ENCODE results near the gene CABP4. TPM values are rescaled to one million over a fixed set of nuclear protein-coding genes. Genes with fewer than 3 reads are reported as not detected.
A peak's percentile ranks its signal among the peaks of the same experiment; 100 is the strongest.

CABP4 gene
- total RNA-seq = 1 to 10 TPM; 1.6 to 1.9 TPM

DNA sequence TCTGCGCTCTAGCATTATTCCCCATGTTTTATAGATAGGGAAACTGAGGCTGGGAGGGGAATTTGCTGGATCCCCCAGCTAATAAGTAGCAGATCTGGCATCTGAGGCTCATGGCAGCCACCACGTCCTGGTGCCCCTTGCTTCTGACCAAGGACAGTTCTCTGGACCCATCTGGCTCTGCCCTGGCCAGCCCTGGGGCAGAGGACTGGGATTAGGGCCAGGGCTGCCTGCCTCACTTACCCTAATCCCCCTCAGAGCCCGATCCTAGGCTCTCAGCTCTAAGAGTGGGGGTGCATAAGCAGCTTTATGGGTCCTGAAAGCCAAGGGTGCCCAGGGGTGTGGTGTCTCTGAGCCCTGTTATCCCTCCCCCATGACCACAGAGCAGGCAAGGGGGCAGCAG is at the start of gene CABP4:
TSS of gene CABP4 (plus strand) at position 301 of the 400 bp plus-strand sequence. CDS start at position 371, 70 bp downstream.
- Mint-ChIP-seq H3K27ac (no peak within 1 kb of the TSS), H3K27me3 (ENCODE audit: low read depth) (peaks cover 2% of the 10 kb centered on the region), H3K9me3 (ENCODE audit: insufficient read depth) (no peaks in the 10 kb centered on the region), H3K4me3 (no peak within 1 kb of the TSS), H3K4me1 (ENCODE audit: low read depth) (peaks cover 8% of the 10 kb centered on the region), H3K36me3 (ENCODE audit: low read depth) (no peaks in the 10 kb centered on the region)
- POLR2A ChIA-PET = interaction anchor here (2.4 kb wide), 1 partner anchor 18 kb away, joined by 6 read pairs; the partner anchor contains the start of gene PTPRCAP
- ATAC-seq (no peak), DNase-seq (no peak)
- CTCF ChIA-PET = no interaction called here

DNA sequence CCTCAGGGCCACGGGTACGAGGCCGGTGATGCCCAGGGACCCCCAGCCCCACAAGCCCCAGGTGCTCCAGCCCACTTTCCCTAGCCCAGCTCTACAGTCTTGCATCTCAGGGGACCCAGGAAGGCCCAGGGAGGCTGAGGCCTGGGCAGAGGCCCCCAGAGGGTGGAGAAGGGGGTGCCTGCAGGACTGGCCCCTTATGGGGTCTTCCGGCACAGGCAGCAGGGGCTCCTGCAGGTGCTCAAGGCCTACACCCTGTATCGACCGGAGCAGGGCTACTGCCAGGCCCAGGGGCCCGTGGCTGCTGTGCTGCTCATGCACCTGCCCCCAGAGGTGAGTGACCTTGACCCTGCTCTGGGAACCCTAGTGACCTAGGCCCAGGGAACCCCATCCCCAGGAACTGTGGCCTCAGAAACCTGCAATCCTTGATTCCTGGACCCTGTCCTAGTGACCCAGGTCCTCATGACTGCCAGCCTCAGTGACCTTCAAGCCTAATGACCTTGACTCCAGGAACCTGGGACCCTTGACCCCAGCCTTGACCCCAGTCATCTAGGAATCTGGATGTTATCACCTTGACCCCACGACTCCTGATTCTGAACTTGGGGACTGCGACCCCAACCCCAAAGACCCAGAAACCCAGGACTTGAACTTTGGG is 49.3 kb upstream of the CABP4 start:
- POLR2A ChIA-PET = interaction anchor here (1.7 to 6.9 kb wide), 8 partner anchors 10 to 80 kb away, joined by 3 to 109 read pairs (median 20); partner anchors contain the start of genes PTPRCAP, RAD9A and RPS6KB2
- H3K4me3 Mint-ChIP-seq = peak overlapping the region; percentile 92
- peaks cover 68% of the 10 kb centered on the region for H3K4me1 Mint-ChIP-seq (ENCODE audit: low read depth)
- H3K27ac Mint-ChIP-seq = peak overlapping the region; percentile 93
- ATAC-seq (no peak), DNase-seq (peak; percentile 23)
- H3K27me3 Mint-ChIP-seq (ENCODE audit: low read depth) = no peaks in the 10 kb centered on the region
- no peaks in the 10 kb centered on the region for H3K9me3 Mint-ChIP-seq (ENCODE audit: insufficient read depth)
- CTCF ChIA-PET = interaction anchor here (1.0 to 5.7 kb wide), 4 partner anchors 13 to 62 kb away, joined by 4 to 73 read pairs (median 6); partner anchors contain the start of gene PTPRCAP
- peaks cover 62% of the 10 kb centered on the region for H3K36me3 Mint-ChIP-seq (ENCODE audit: low read depth)

DNA sequence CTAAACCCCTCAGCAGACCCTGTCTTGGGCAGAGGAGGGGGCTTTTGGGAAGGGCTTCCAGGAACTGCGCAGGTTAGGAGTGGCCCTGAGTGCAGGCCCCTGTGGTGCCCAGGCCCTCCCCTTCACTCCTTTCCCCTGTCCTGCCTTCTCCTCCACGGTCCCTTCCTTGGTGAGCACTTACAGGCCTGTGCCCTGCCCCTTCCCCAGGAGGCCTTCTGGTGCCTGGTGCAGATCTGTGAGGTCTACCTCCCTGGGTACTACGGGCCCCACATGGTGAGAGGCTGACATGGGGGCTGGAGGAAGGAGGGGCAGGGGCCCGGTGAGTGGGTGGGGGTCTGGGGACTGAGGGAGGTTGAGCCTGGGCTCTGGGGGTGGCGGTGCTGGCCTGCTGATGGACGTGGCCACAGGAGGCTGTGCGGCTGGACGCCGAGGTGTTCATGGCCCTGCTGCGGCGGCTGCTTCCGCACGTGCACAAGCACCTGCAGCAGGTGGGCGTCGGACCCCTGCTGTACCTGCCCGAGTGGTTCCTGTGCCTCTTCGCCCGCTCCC is 48.7 kb upstream of the CABP4 start:
- Mint-ChIP-seq H3K27ac (peak overlapping the region; percentile 93), H3K27me3 (ENCODE audit: low read depth) (no peaks in the 10 kb centered on the region), H3K4me1 (ENCODE audit: low read depth) (peaks cover 73% of the 10 kb centered on the region), H3K36me3 (ENCODE audit: low read depth) (peaks cover 68% of the 10 kb centered on the region), H3K9me3 (ENCODE audit: insufficient read depth) (no peaks in the 10 kb centered on the region), H3K4me3 (peak overlapping the region; percentile 92)
- CTCF ChIA-PET = interaction anchor here (0.7 to 3.4 kb wide), 7 partner anchors 12 to 144 kb away, joined by 3 to 35 read pairs (median 5); partner anchors contain the start of genes PTPRCAP and RPS6KB2
- no peak for ATAC-seq
- DNase-seq = peak; percentile 25
- POLR2A ChIA-PET = interaction anchor here (0.8 to 3.5 kb wide), 9 partner anchors 10 to 135 kb away, joined by 3 to 61 read pairs (median 4); partner anchors contain the start of gene PTPRCAP

DNA sequence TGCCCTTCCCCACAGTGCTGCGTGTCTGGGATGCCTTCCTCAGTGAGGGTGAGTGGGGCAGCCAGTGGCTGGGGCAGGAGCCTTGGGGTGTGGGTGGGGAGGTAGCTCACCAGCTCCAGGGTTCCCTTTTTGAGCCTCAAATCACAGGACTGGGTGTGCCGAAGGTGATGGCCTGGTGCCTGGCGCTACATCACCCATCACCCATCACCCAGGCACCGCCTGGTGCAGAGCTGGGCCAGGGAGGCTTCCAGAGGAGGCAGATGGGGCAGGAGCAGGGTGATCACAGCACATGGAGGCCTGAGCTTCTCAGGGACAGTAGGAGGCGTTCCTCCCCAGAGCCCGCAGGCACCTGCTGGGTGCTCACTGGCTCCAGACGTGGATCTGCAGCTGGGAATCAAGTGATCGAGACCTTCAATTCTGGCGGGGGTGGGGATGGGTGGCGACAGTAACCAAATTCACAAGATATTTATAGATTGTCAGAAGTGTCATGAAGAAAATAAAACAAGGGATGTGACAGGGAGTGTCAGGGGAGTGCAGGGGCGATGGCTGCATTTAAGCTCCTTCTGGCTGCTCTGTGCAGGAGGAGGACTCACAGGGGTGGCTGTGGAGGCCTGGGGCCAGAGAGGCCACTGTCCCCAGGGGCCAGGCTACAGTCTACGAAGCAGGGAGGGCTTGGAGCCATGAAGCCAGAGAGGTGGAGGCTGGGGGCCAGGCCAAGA is 48.0 kb upstream of the CABP4 start:
- Mint-ChIP-seq H3K4me3 (peak overlapping the region; percentile 92), H3K9me3 (ENCODE audit: insufficient read depth) (no peaks in the 10 kb centered on the region), H3K4me1 (ENCODE audit: low read depth) (peaks cover 77% of the 10 kb centered on the region), H3K36me3 (ENCODE audit: low read depth) (peaks cover 68% of the 10 kb centered on the region), H3K27me3 (ENCODE audit: low read depth) (no peaks in the 10 kb centered on the region), H3K27ac (peak overlapping the region; percentile 93)
- CTCF ChIA-PET = interaction anchor here (0.7 to 3.4 kb wide), 9 partner anchors 12 to 145 kb away, joined by 3 to 35 read pairs (median 5); partner anchors contain the start of genes PTPRCAP, RAD9A and RPS6KB2
- DNase-seq (peak; percentile 48), ATAC-seq (no peak)
- POLR2A ChIA-PET = interaction anchor here (0.8 to 3.5 kb wide), 13 partner anchors 11 to 135 kb away, joined by 3 to 61 read pairs (median 4); partner anchors contain the start of genes AIP and PTPRCAP

DNA sequence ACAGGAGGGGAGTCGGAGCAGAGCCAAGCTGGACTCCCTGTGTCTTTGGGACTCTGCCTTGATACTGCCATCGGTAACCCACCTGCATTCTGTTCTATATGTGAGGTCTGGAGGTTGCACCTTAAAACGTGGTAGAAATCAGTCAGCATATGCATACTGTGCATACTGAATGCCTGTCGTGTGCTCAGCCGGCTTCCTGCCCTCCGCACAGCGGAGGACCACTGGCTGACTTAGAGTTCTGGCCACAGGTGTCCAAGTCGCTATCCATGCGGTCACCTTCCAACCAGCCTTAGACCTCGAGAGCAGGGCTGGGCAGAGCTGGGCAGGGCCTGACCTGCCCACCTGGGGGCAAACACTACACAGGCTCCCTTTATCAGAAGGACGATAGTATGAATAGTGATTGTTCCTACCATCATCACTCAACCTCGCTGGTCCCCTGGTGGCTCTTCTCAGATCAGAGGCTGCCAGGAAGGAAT is 47.4 kb upstream of the CABP4 start:
- H3K27ac Mint-ChIP-seq = peak overlapping the region; percentile 93
- no peaks in the 10 kb centered on the region for H3K9me3 Mint-ChIP-seq (ENCODE audit: insufficient read depth)
- peaks cover 68% of the 10 kb centered on the region for H3K36me3 Mint-ChIP-seq (ENCODE audit: low read depth)
- ChIA-PET CTCF (interaction anchor here (0.9 to 3.4 kb wide), 11 partner anchors 11 to 145 kb away, joined by 3 to 35 read pairs (median 5); partner anchors contain the start of genes PITPNM1, POLD4, PTPRCAP and RAD9A), POLR2A (interaction anchor here (0.9 to 3.5 kb wide), 15 partner anchors 11 to 136 kb away, joined by 3 to 61 read pairs (median 4); partner anchors contain the start of genes AIP, PTPRCAP and RAD9A)
- no peaks in the 10 kb centered on the region for H3K27me3 Mint-ChIP-seq (ENCODE audit: low read depth)
- DNase-seq (peak; percentile 28), ATAC-seq (no peak)
- H3K4me3 Mint-ChIP-seq = peak overlapping the region; percentile 92
- H3K4me1 Mint-ChIP-seq (ENCODE audit: low read depth) = peaks cover 77% of the 10 kb centered on the region

DNA sequence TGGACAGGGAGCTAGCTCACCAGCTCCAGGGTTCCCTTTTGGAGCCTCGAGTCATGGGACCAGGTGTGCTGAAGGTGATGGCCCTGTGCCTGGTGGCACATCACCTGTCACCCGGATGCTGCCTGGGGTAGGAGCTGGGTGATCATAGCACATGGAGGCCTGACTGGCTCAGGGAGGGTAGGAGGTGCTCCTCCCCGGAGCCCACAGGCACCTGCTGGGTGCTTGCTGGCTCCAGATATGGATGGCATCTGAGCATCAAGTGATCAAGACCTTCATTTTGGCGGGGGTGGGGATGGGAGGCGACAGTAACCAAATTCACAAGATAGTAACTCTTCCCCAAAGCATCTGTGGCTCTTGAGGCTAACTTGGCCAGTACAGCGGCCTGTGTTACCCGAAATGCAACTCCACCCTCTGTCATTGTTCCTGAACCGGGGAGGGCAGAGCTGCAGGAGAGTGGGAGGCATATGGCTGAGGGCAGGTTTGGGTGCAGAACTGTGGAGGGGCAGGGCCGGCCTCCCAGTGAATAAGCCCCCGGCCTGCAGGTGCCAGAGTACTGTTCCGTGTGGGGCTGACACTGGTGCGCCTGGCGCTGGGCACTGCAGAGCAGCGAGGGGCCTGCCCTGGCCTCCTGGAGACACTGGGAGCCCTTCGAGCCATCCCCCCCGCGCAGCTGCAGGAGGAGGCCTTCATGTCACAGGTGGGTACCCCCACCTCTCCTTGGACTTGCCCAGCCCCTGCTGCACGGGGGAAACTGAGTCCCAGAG is 46.5 kb upstream of the CABP4 start:
- peaks cover 2% of the 10 kb centered on the region for H3K27me3 Mint-ChIP-seq (ENCODE audit: low read depth)

DNA sequence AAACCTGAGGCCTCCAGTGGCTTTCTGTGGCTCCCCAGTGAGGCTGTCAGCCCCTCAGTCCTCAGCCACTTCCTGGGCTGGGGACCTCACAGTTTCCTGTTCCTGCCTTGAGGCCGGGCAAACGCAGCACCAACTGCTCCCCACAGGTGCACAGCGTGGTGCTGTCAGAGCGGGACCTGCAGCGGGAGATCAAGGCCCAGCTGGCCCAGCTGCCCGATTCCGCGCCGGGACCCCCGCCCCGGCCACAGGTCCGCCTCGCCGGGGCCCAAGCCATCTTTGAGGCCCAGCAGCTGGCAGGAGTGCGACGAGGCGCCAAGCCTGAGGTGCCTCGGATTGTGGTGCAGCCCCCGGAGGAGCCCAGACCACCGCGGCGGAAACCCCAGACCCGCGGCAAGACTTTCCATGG is 45.9 kb upstream of the CABP4 start:
- no peaks in the 10 kb centered on the region for H3K9me3 Mint-ChIP-seq (ENCODE audit: insufficient read depth)
- peak overlapping the region; percentile 98 for H3K27ac Mint-ChIP-seq
- peaks cover 2% of the 10 kb centered on the region for H3K27me3 Mint-ChIP-seq (ENCODE audit: low read depth)
- H3K4me3 Mint-ChIP-seq = peak overlapping the region; percentile 92
- ATAC-seq (peak; percentile 72), DNase-seq (peak; percentile 93)
- ChIA-PET POLR2A (interaction anchor here (0.7 to 3.5 kb wide), 13 partner anchors 10 to 169 kb away, joined by 3 to 61 read pairs (median 5); partner anchors contain the start of genes PTPRCAP, RAD9A and TMEM134), CTCF (interaction anchor here (0.9 to 3.4 kb wide), 8 partner anchors 10 to 142 kb away, joined by 3 to 35 read pairs (median 4); partner anchors contain the start of genes PITPNM1 and POLD4)
- H3K4me1 Mint-ChIP-seq (ENCODE audit: low read depth) = peaks cover 80% of the 10 kb centered on the region
- peaks cover 64% of the 10 kb centered on the region for H3K36me3 Mint-ChIP-seq (ENCODE audit: low read depth)

More for the DNA sequence above, 46.5 kb upstream of the CABP4 start:
- Mint-ChIP-seq H3K4me3 (peak overlapping the region; percentile 92), H3K9me3 (ENCODE audit: insufficient read depth) (no peaks in the 10 kb centered on the region), H3K4me1 (ENCODE audit: low read depth) (peaks cover 77% of the 10 kb centered on the region), H3K27ac (peak overlapping the region; percentile 93), H3K36me3 (ENCODE audit: low read depth) (peaks cover 68% of the 10 kb centered on the region)
- ChIA-PET CTCF (interaction anchor here (0.9 to 3.4 kb wide), 10 partner anchors 10 to 141 kb away, joined by 3 to 35 read pairs (median 4); partner anchors contain the start of genes PITPNM1, POLD4 and RAD9A), POLR2A (interaction anchor here (0.7 to 3.5 kb wide), 14 partner anchors 10 to 168 kb away, joined by 3 to 61 read pairs (median 5); partner anchors contain the start of genes PTPRCAP, RAD9A and TMEM134)
- ATAC-seq = peak; percentile 35
- DNase-seq = peak; percentile 66

DNA sequence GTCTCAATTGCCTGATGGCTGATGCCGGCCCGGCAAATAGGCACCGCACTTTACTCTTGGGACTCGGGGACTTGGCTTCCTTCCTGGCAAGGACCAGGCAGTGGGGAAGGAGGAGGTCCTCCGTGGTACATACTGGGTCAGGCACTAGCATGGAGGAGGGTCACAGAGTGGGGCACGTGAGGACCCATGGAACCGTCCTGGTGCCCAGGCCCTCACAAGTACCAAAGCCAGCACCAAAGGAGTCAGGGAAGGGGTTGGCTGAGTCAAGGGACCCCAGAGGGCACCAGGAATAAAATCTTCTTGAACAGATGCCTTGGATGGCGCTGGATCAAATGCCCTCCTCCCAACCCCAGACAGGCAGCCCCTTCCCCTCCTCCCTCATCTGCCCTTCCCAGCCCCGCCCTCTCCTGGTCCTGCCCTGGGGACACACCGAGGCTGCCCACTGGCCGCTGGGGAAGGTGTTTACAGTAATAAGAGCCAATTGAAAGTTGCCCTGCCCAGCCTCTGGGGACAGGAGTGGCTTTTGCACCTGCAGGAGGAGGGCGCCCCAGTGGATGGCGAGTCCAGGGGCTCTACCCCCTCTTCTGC is 45.3 kb upstream of the CABP4 start:
- ChIA-PET CTCF (interaction anchor here (1.2 to 3.4 kb wide), 3 partner anchors 9 to 142 kb away, joined by 4 to 35 read pairs (median 6); partner anchors contain the start of gene PITPNM1), POLR2A (interaction anchor here (1.3 to 3.5 kb wide), 7 partner anchors 9 to 75 kb away, joined by 5 to 61 read pairs (median 6); partner anchors contain the start of genes RAD9A and TMEM134)
- peak; percentile 1 for ATAC-seq
- Mint-ChIP-seq H3K4me1 (ENCODE audit: low read depth) (peaks cover 81% of the 10 kb centered on the region), H3K36me3 (ENCODE audit: low read depth) (peaks cover 58% of the 10 kb centered on the region), H3K27me3 (ENCODE audit: low read depth) (peaks cover 2% of the 10 kb centered on the region), H3K4me3 (peak overlapping the region; percentile 92), H3K27ac (peak overlapping the region; percentile 98), H3K9me3 (ENCODE audit: insufficient read depth) (no peaks in the 10 kb centered on the region)
- DNase-seq = no peak

DNA sequence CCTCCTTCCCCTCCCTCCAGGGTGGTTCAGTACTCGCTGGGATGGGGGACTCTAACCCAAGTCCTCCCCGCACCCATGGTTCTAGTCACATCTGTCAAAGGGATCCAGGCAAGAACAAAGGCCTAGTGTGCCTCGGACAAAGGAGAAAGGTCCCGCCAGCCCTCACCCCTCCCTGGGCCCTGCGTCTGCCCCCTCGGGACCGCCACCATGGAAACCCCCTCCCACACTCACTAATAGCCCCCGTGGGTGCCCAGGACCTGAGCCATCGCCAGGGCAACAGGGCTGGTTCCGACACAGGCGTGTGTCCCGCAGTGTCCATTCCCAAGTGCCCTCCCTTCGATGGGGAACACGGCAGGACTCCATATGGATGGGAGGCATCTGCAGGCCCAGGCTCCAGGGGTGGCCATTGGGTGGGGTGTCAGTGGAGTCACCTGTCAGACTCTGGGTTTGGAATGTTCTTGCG is 44.8 kb upstream of the CABP4 start:
- POLR2A ChIA-PET = interaction anchor here (2.9 to 4.1 kb wide), 3 partner anchors 8 to 27 kb away, joined by 21 to 34 read pairs (median 27); partner anchors contain the start of genes PPP1CA, PTPRCAP and TBC1D10C
- DNase-seq (no peak), ATAC-seq (no peak)
- H3K27ac Mint-ChIP-seq = peak overlapping the region; percentile 98
- H3K9me3 Mint-ChIP-seq (ENCODE audit: insufficient read depth) = no peaks in the 10 kb centered on the region
- CTCF ChIA-PET = no interaction called here
- peak overlapping the region; percentile 92 for H3K4me3 Mint-ChIP-seq
- peaks cover 2% of the 10 kb centered on the region for H3K27me3 Mint-ChIP-seq (ENCODE audit: low read depth)
- peaks cover 83% of the 10 kb centered on the region for H3K4me1 Mint-ChIP-seq (ENCODE audit: low read depth)
- H3K36me3 Mint-ChIP-seq (ENCODE audit: low read depth) = peaks cover 52% of the 10 kb centered on the region

Data from activated CD8-positive, alpha-beta T cell treated with anti-CD3 and anti-CD28 coated beads, Interleukin-2, amount 10 ng/mL, durations not matched to agents 7 days and 5 days (primary cell).